Upper lobe of left lung (tissue), 4 donors: Measurements from ENCODE around the gene PIANP.

Experiments
- EP300 ChIP-seq, 4 donors: sonication (generic); formaldehyde crosslinking; IDR thresholded peaks; one replicate each; pipeline ENCODE4 v1.5.1; 2017; ENCODE audit warnings: antibody characterized with exemption in 4 of 4, control low read depth in 2 of 4
- POLR2A ChIP-seq, 4 donors: fragments of 450-650 bp; IDR thresholded peaks; one replicate each; pipeline ENCODE4 v1.5.1; 2016 to 2017; ENCODE audit warnings: antibody characterized with exemption in 4 of 4, mild to moderate bottlenecking in 2 of 4
- POLR2AphosphoS5 ChIP-seq, 2 donors: sonication (generic); formaldehyde crosslinking; IDR thresholded peaks; one replicate each; pipeline ENCODE4 v1.5.1; 2017; ENCODE audit warnings: antibody characterized with exemption in 2 of 2
- TF ChIP-seq, protein P1 (sequence below), 6 experiments: fragments of 450-650 bp in 4 of 6; fragments of 200-600 bp in 2 of 6; sonication (generic) in 2 of 6; IDR thresholded peaks; one replicate each; pipeline ENCODE4 v1.5.1; 2016 to 2019; ENCODE audit warnings: antibody characterized with exemption in 6 of 6

- no peak for TF ChIP-seq POLR2A (IDR thresholded peaks at IDR 0.05)
- TF ChIP-seq POLR2AphosphoS5 (IDR thresholded peaks at IDR 0.05), result no peak
- TF ChIP-seq, protein P1, sequence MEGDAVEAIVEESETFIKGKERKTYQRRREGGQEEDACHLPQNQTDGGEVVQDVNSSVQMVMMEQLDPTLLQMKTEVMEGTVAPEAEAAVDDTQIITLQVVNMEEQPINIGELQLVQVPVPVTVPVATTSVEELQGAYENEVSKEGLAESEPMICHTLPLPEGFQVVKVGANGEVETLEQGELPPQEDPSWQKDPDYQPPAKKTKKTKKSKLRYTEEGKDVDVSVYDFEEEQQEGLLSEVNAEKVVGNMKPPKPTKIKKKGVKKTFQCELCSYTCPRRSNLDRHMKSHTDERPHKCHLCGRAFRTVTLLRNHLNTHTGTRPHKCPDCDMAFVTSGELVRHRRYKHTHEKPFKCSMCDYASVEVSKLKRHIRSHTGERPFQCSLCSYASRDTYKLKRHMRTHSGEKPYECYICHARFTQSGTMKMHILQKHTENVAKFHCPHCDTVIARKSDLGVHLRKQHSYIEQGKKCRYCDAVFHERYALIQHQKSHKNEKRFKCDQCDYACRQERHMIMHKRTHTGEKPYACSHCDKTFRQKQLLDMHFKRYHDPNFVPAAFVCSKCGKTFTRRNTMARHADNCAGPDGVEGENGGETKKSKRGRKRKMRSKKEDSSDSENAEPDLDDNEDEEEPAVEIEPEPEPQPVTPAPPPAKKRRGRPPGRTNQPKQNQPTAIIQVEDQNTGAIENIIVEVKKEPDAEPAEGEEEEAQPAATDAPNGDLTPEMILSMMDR (IDR thresholded peaks at IDR 0.05), result no peak
- no peak for TF ChIP-seq EP300 (IDR thresholded peaks at IDR 0.05)
These were observed 14.8 kb downstream of the PIANP start for GRCh38 chr12:6685814-6686213.
